A549 (cell line): ENCODE results near the gene CNTNAP2. TPM values are rescaled to one million over a fixed set of nuclear protein-coding genes. Genes with fewer than 3 reads are reported as not detected.

Source experiments
- ATAC-seq, 2 experiments: fragments of 200-7000 bp in 1 of 2; fragments of >200 bp in 1 of 2; cut with Nextera tagmentation in 1 of 2; cut with Tn5 transposase in 1 of 2; 3 replicates each; pipeline versions ENCODE4 v1.8.0 to v1.9.1; 2018 to 2020; ENCODE audit warnings: mild to moderate bottlenecking in 1 of 2, moderate library complexity in 1 of 2
- CTCF ChIA-PET: fragments of 300-600 bp; sonication (Branson Sonifier 250); formaldehyde crosslinking; extraction: SDS; loops from one replicate; lab custom pipeline; 2021; ENCODE audit warnings: antibody characterized with exemption, inconsistent platforms; lab: Yijun Ruan, JAX
- POLR2A ChIA-PET: fragments of 350-600 bp; formaldehyde crosslinking; extraction: SDS; loops from one replicate; lab custom pipeline; 2021; ENCODE audit warnings: antibody characterized with exemption, inconsistent platforms; lab: Yijun Ruan, JAX
- DNase-seq, 2 experiments: peaks; one replicate each; pipeline versions ENCODE4 v3.0.0 to v3.0.0-alpha.2; 2011 to 2016; ENCODE audit warnings: low read depth in 1 of 2, low spot score in 1 of 2
- FAIRE-seq: peaks from 2 replicates; lab custom pipeline; 2011; peaks lifted over from hg19 to GRCh38; lab: Jason Lieb, UNC
- H3K27ac ChIP-seq, 2 experiments: fragments of >200 bp; sonication (Bioruptor Twin); formaldehyde crosslinking; 3 replicates each; pipeline ENCODE4 v1.5.1; 2016 to 2017
- H3K4me1 ChIP-seq: fragments of >200 bp; sonication (Bioruptor Twin); formaldehyde crosslinking; 3 replicates; pipeline ENCODE4 v1.6.1; 2016
- H3K4me2 ChIP-seq: fragments of >200 bp; sonication (Bioruptor Twin); formaldehyde crosslinking; 3 replicates; pipeline ENCODE4 v1.6.1; 2016
- H3K4me3 ChIP-seq: fragments of >200 bp; sonication (Bioruptor Twin); formaldehyde crosslinking; 3 replicates; pipeline ENCODE4 v1.5.1; 2016
- H3K9me3 ChIP-seq: fragments of >200 bp; sonication (Bioruptor Twin); formaldehyde crosslinking; 3 replicates; pipeline ENCODE4 v1.6.1; 2016
- ATOH8 ChIP-seq: fragments of 250-450 bp; sonication (Bioruptor Pico); IDR thresholded peaks from 2 replicates; pipeline ENCODE4 v1.5.0; 2020; ENCODE audit warnings: low read depth, mild to moderate bottlenecking, moderate library complexity
- BCL3 ChIP-seq: fragments of >200 bp; sonication (Bioruptor Twin); formaldehyde crosslinking; IDR thresholded peaks from 3 replicates; pipeline ENCODE4 v1.6.1; 2016
- CBX2 ChIP-seq: fragments of 200-600 bp; sonication (generic); IDR thresholded peaks from 2 replicates; pipeline ENCODE4 v1.6.1; 2016; ENCODE audit warnings: low read depth, mild to moderate bottlenecking, borderline replicate concordance
- CHD4 ChIP-seq: fragments of 200-600 bp; sonication (generic); IDR thresholded peaks from 2 replicates; pipeline ENCODE4 v1.6.1; 2016; ENCODE audit warnings: antibody characterized with exemption, mild to moderate bottlenecking, borderline replicate concordance
- EHMT2 ChIP-seq: fragments of 200-600 bp; sonication (generic); IDR thresholded peaks from 2 replicates; pipeline ENCODE4 v1.6.1; 2016; ENCODE audit warnings: antibody characterized with exemption, low read depth, mild to moderate bottlenecking, moderate library complexity
- EP300 ChIP-seq, 2 experiments: fragments of >200 bp; sonication (Bioruptor Twin); formaldehyde crosslinking; IDR thresholded peaks; 2 replicates in 1 of 2; 3 replicates in 1 of 2; pipeline ENCODE4 v1.6.1; 2016 to 2017
- ESRRA ChIP-seq: fragments of 150-350 bp; IDR thresholded peaks from 2 replicates; pipeline ENCODE4 v1.6.1; 2014; ENCODE audit warnings: mild to moderate bottlenecking, low read length, borderline replicate concordance
- FOSB ChIP-seq: fragments of 250-450 bp; sonication (Bioruptor Pico); IDR thresholded peaks from 2 replicates; pipeline ENCODE4 v1.5.0; 2020; ENCODE audit warnings: mild to moderate bottlenecking, moderate library complexity
- FOSL2 ChIP-seq, 2 experiments: fragments of 450-650 bp in 1 of 2; fragments of >200 bp in 1 of 2; sonication (Bioruptor Twin) in 1 of 2; formaldehyde crosslinking; IDR thresholded peaks; 2 replicates each; pipeline versions ENCODE4 v1.5.0 to v1.6.1; 2016 to 2020; ENCODE audit warnings: mild to moderate bottlenecking in 1 of 2, moderate library complexity in 1 of 2
- HOXB5 ChIP-seq: fragments of 250-450 bp; sonication (Bioruptor Pico); IDR thresholded peaks from 2 replicates; pipeline ENCODE4 v1.5.0; 2020; ENCODE audit warnings: mild to moderate bottlenecking, moderate library complexity
- JUN ChIP-seq, 2 experiments: fragments of >200 bp; sonication (Bioruptor Twin); formaldehyde crosslinking; IDR thresholded peaks; 2 replicates in 1 of 2; 3 replicates in 1 of 2; pipeline ENCODE4 v1.6.1; 2016 to 2017
- JUNB ChIP-seq: fragments of >200 bp; sonication (Bioruptor Twin); formaldehyde crosslinking; IDR thresholded peaks from 2 replicates; pipeline ENCODE4 v1.6.1; 2016
- MAFK ChIP-seq: fragments of 450-650 bp; IDR thresholded peaks from 2 replicates; pipeline ENCODE4 v1.6.1; 2014; ENCODE audit not compliant: partially characterized antibody
- MYC ChIP-seq: IDR thresholded peaks from 2 replicates; pipeline ENCODE4 v1.6.1; 2012; ENCODE audit warnings: mild to moderate bottlenecking, inconsistent platforms, low read length, improper control_type of control experiment, borderline replicate concordance
- NPAS2 ChIP-seq: fragments of 250-450 bp; sonication (Bioruptor Pico); IDR thresholded peaks from 2 replicates; pipeline ENCODE4 v1.8.0; 2022; ENCODE audit warnings: mild to moderate bottlenecking, moderate library complexity, borderline replicate concordance
- POLR2AphosphoS2 ChIP-seq: conservative IDR thresholded peaks from 2 replicates; pipeline ENCODE4 v1.6.1; 2012; ENCODE audit warnings: low read length, improper control_type of control experiment, inconsistent platforms
- RAD21 ChIP-seq, 2 experiments: fragments of >200 bp in 1 of 2; sonication (Bioruptor Twin) in 1 of 2; formaldehyde crosslinking in 1 of 2; IDR thresholded peaks in 1 of 2; conservative IDR thresholded peaks in 1 of 2; 2 replicates in 1 of 2; 3 replicates in 1 of 2; pipeline ENCODE4 v1.6.1; 2012 to 2018; ENCODE audit warnings: inconsistent platforms in 1 of 2
- RCOR1 ChIP-seq: fragments of 150-350 bp; IDR thresholded peaks from 2 replicates; pipeline ENCODE4 v1.6.1; 2014; ENCODE audit warnings: antibody characterized with exemption, low read length, low read depth
- TFCP2L1 ChIP-seq: fragments of 250-450 bp; sonication (Bioruptor Pico); IDR thresholded peaks from 2 replicates; pipeline ENCODE4 v1.5.0; 2021; ENCODE audit warnings: mild to moderate bottlenecking
- TP53 ChIP-seq: fragments of 250-450 bp; sonication (Bioruptor Pico); IDR thresholded peaks from 2 replicates; pipeline ENCODE4 v1.5.0; 2021; ENCODE audit warnings: mild to moderate bottlenecking, moderate library complexity
- ZFP36 ChIP-seq: fragments of 450-650 bp; IDR thresholded peaks from 2 replicates; pipeline ENCODE4 v1.6.1; 2014; ENCODE audit warnings: borderline replicate concordance; ENCODE audit not compliant: partially characterized antibody
- WGBS: methylation state at CpG from one replicate; pipeline ENCODE4 v1.1.6; 2017; ENCODE audit errors: missing lambda C conversion rate; 5-methylcytosine and 5-hydroxymethylcytosine counted together
- polyA plus RNA-seq, 4 experiments: library from polyadenylated mRNA; depleted of rRNA in 3 of 4; stranded (reverse); fragments of >200 nt; fragmentation: RNase III in 1 of 4; extraction: RNeasy Plus Mini Kit Qiagen cat#74134 plus additional on column Dnase treatment in 1 of 4; gene quantifications; 2 replicates in 3 of 4; 3 replicates in 1 of 4; pipeline ENCODE4 v1.2.3, GENCODE V29; 2011 to 2017
- TF ChIP-seq, protein P1 (sequence below): fragments of >200 bp; sonication (Bioruptor Twin); formaldehyde crosslinking; IDR thresholded peaks from 3 replicates; pipeline ENCODE4 v1.5.1; 2016

CNTNAP2 gene
- polyA plus RNA-seq, 2 of the 4 experiments (the other 2 are of a cell fraction): 0.05 to 0.13 TPM

GRCh38 chr7:148056406-148056805 lies 1939.8 kb downstream of the CNTNAP2 start (continued):
- TF ChIP-seq RAD21 (conservative IDR thresholded peaks at IDR 0.05 in 1 of 2, IDR thresholded peaks at IDR 0.05 in 1 of 2) (no peak), EHMT2 (no peak)

- CTCF ChIA-PET: no interaction called here
- no peak for ATAC-seq
Measured at GRCh38 chr7:148058092-148058491, 1941.5 kb downstream of the CNTNAP2 start.

GRCh38 chr7:148058753-148059152 lies 1942.2 kb downstream of the CNTNAP2 start:
- POLR2A ChIA-PET: no interaction called here
- FAIRE-seq (no peak), ATAC-seq (no peak), DNase-seq (no peak)
- H3K27ac ChIP-seq: no peak overlapping the region
- TF ChIP-seq MAFK: no peak
- no peak for TF ChIP-seq RCOR1
- no peak for TF ChIP-seq JUNB
- no peak for TF ChIP-seq CBX2
- TF ChIP-seq JUN (IDR thresholded peaks at IDR 0.05): no peak
- TF ChIP-seq FOSB (CRISPR knock-in tag): no peak
- no peak for TF ChIP-seq ATOH8 (CRISPR knock-in tag)
- TF ChIP-seq EHMT2: no peak
- TF ChIP-seq HOXB5: no peak
- no peak for TF ChIP-seq CHD4
- TF ChIP-seq TP53 (CRISPR knock-in tag): no peak
- TF ChIP-seq, protein P1, sequence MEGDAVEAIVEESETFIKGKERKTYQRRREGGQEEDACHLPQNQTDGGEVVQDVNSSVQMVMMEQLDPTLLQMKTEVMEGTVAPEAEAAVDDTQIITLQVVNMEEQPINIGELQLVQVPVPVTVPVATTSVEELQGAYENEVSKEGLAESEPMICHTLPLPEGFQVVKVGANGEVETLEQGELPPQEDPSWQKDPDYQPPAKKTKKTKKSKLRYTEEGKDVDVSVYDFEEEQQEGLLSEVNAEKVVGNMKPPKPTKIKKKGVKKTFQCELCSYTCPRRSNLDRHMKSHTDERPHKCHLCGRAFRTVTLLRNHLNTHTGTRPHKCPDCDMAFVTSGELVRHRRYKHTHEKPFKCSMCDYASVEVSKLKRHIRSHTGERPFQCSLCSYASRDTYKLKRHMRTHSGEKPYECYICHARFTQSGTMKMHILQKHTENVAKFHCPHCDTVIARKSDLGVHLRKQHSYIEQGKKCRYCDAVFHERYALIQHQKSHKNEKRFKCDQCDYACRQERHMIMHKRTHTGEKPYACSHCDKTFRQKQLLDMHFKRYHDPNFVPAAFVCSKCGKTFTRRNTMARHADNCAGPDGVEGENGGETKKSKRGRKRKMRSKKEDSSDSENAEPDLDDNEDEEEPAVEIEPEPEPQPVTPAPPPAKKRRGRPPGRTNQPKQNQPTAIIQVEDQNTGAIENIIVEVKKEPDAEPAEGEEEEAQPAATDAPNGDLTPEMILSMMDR: no peak
- no peak for TF ChIP-seq FOSL2 (IDR thresholded peaks at IDR 0.05)
- TF ChIP-seq FOSL2 (CRISPR knock-in tag; IDR thresholded peaks at IDR 0.05): no peak
- no peak for TF ChIP-seq ZFP36
- TF ChIP-seq POLR2AphosphoS2: no peak
- TF ChIP-seq TFCP2L1 (CRISPR knock-in tag): no peak
- no peak for TF ChIP-seq BCL3
- no peak for TF ChIP-seq EP300 (IDR thresholded peaks at IDR 0.05)
- no peak for TF ChIP-seq NPAS2 (CRISPR knock-in tag)
- no peak overlapping the region for H3K4me3 ChIP-seq
- H3K4me2 ChIP-seq: no peak overlapping the region
- H3K9me3 ChIP-seq: no peaks in the 10 kb centered on the region
- no peaks in the 10 kb centered on the region for H3K4me1 ChIP-seq
- CTCF ChIA-PET: no interaction called here
- WGBS: 27% methylated on average over 6 of the region's 6 CpGs

More at GRCh38 chr7:148058092-148058491, 1941.5 kb downstream of the CNTNAP2 start:
- POLR2A ChIA-PET: no interaction called here
- no peak for TF ChIP-seq MYC
- TF ChIP-seq ESRRA: no peak
- Histone ChIP-seq H3K4me2 (no peak overlapping the region), H3K9me3 (no peaks in the 10 kb centered on the region), H3K4me1 (no peaks in the 10 kb centered on the region), H3K27ac (no peak overlapping the region), H3K4me3 (no peak overlapping the region)
- DNase-seq (no peak), FAIRE-seq (no peak)
- WGBS: 6% methylated on average over 4 of the region's 4 CpGs
